GM21381 (cell line): ENCODE data around the gene CEP44.
"Not testable (repeated sequence)": the region's sequence is repeated elsewhere in the genome, so short reads cannot be mapped to it uniquely, and the experiment has no call there.

Source experiments
- ATAC-seq: cut with Tn5 transposase; IDR thresholded peaks from one replicate; pipeline ENCODE4 v1.9.1; 2021; ENCODE audit warnings: mild to moderate bottlenecking, moderate library complexity; ENCODE audit not compliant: unreplicated experiment

CEP44 gene

DNA sequence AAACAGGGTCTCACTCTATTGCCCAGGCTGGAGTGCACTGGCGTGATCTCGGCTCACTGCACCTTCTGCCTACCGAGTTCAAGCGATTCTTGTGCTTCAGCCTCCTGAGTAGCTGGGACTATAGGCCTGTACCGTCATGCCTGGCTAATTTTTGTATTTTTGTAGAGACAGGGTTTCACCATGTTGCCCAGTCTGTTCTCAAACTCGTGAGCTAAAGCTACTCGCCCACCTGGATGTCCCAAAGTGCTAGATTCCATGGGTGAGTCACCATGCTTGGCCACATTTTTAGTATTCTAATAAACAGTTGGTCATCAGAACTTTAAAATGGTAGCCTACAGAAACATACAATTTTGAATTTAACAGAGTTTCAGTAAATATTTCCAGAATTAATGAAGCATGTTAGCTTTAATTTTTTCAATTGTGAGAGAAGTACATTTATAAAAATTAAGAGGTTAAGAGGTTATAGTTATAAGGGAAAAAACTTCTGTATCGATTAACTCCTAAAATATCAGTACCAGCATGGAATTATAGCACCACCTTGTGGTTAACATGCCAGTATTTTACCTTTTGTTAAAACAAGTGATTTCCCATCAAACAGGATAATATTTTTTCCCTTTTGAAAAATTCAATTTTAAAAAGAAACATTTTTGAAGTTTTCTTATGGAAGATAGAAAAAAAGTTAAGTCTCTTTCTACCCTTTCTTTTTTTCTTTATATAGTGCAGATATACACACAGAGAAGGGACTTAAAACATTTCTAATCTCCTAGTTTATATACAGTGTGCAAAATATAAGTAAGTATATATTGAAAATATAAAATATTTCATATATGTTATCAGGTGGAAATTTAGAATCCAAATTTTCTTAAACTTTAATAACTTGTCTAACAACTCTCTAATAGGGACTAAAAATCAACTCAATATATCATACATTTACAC, 35.4 kb downstream of the CEP44 start:
- no peak for ATAC-seq

DNA sequence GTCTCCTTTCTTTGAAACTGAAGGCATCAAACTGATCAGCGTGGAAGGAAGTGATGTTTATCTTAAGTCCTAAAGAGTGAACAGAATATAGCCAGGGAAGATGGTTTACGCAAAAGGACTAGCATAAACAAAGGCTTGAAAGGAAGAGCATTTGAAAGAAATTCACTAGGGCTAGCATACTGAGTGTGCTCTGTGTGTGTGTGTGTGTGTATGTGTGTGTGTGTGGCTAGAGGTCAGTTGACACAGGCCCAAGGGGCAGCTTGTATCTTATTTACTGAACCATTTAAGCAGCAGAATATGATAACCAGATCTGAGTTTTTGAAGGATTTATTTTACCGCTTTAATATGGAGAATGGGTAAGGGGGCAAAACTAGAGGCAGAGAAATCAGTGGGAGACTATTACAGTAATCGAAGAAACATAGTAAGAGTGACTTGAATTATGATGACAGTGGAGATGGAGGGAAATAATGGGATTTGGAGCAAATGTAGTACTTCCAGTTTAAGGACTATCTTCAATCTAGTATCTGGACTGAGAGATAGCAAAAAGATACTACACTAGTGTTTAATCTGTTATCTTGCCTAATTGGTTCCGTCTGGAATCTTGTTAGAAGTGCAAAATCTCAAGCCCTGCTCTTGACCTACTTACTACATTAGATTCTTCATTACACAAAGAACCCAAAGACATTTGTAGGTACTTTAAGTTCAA, 36.9 kb downstream of the CEP44 start:
- ATAC-seq, result no peak

DNA sequence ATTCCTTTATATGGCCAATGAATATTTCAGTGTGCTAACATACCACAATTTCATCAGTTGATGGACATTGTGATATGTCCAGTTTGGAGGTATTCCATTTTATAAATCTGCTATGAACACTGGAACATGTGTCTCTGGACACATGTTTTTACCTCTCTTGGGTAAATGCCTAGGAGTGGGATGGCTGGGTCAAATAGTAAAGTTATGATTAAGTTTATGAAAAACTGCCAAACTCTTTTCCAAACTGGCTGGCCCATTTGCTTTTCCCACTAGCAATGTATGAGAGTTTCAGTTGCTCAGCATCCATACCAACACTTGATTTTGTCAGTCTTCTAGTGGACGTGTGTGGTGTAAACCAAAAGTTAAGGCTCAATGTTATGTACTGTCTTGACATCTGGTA, 40.5 kb downstream of the CEP44 start:
- ATAC-seq, result no peak

DNA sequence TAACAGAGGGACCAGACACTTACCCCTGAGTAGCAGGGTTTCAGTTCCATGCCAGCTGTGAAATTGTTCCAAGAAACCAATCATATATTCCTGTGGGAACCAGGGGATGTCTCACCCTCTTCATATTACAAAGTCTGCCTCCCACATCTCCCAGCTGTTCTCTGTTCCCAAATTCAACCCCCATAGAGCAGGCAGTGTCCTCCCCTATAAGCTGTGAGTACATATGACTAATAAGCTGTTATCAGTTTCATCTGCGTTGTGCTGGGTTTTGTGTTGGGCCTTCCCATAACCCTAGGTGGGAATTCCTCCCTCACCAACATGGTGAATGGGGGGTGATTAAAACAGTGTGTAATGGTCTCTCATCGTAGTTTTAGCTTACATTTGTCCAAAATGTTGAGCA, 41.0 kb downstream of the CEP44 start:
- ATAC-seq, result no peak

DNA sequence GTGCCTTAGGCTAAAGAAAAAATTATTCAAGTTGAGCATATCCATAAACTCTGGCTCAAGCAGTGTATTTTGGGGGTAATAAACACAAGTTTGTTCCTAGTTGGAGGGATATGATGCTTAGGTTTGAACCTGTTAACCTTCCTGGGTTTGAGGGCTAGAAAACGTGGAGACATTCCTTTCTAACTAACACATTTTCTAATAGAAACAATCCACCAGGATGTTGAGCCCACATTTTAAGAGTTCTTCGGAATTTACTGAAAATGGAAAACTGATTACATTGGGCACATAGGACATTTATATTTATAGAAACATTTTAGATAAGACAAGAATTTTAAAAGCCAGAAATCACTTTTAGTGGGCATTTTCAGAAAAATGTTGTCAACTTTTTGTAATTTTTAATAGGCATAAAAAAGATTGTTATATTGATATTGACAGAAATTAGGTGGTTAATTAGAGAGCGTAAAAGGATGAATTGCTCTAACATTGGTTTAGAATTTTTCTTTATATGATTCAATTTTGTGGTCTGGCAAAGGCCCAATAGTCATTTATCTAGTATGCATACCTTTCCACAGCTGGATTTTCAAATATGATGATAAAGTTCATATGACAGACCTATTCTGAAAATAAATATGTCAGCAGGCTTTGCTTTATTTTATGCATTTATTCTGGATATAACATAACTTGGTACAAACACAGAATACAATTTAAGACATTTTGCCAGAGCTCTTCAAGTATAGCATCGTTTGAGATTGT, 49.2 kb downstream of the CEP44 start:
- ATAC-seq, result no peak

DNA sequence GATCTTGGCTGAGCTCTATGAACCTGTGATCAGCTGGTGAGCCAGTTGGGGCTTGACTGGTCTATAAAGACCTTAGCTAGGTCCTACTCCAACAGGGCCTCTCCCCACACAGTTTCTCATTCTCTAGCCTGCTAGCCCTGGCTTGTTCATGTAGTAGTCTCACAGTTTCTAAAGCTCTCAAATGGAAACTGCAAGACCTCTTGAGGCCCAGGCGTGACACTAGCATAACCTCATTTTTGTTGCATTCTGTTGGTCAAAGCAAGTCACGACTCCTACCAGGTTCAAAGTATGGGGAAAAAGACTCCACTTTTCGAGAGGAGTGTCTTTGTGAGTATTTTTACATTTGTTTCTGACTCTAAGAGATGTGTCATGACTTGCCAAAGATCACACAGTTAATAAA, 50.9 kb downstream of the CEP44 start:
- ATAC-seq, result peak; percentile 95

DNA sequence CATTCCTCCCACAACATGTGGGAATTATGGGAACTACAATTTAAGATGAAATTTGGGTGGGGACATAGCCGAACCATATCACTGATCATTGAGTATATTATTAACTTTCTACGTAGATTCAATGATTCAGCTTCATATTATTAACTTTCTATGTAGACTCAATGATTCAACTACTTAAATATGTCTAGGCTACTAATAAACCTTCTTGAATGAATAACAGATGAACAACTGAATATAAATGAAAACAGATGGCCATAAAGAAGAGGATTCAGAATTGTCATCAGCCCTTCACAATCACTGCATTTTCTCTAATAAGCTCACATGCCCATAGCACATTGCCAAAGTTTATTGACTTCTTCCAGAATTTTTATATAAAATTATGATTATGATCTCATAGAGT, 57.0 kb downstream of the CEP44 start:
- ATAC-seq, result no peak

DNA sequence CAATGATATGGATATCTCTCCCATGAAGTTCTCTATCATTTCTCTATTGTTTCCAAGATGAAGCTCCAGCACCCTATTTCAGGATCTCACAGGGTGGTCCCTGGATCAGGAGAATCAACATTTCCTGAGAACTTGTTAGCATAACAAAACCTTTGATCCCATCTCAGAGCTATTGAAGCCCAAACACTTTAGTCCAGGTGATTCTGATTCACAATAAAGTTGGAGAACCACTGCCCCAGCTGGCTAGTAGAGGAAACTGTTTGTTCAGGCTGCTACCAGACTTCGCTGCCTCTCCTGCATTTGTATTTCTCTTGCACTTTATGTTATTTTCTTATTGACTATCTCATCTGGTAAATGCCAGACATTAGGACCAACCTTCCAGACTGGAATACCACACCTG, 65.4 kb downstream of the CEP44 start:
- no peak for ATAC-seq

DNA sequence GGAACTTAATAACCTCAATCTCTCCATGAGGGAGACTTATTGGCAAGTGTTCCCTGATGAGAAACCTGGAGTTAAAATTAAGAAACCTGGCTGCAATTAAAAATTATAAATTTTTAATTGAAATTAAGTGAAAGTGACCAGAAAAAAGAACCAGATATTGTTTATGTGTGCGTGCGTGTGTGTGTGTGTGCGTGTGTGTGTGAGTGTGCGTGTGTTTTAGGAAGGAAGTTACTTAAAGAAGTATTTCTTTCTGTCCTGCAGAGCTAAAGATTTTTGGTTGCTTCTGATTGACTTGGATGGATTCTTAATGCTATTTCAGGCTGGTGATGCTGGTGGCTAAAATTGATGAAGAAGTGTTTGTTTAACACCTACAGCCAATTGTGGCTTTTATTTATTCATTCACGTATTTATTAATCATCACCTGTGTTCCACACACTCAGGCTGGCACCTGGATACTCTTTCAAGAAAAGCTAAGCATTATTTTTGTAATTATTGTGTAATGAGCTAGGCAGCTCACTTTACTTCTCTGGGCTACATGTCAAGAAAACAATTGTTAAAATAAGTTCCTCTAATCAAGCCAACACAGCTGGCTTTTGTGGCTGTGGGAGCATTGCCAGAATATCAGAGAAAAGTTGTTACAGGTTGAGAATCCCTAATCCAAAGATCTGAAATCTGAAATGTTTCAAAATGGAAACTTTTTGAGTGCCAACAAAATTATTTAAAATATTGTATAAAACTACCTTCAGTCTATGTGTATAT, 68.5 kb downstream of the CEP44 start:
- ATAC-seq, result no peak

DNA sequence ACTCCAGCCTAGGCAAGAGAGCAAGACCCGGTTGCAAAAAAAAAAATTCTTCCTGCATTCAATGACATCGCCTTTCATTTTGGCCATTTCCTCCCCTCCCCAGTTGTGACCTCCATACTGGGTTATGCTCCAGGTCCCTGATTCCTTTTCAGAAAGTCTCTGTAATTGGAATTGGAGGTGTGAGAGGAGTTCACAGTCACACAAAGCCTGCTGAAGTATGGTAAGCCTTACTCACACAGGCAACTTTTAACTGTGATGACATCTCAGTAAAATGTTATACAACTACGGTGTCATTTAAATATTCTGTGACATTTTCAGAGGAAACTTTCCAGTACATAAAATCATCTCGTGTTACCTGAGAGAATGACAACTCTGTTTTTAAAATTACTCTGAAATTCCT, 73.6 kb downstream of the CEP44 start:
- ATAC-seq, result no peak

DNA sequence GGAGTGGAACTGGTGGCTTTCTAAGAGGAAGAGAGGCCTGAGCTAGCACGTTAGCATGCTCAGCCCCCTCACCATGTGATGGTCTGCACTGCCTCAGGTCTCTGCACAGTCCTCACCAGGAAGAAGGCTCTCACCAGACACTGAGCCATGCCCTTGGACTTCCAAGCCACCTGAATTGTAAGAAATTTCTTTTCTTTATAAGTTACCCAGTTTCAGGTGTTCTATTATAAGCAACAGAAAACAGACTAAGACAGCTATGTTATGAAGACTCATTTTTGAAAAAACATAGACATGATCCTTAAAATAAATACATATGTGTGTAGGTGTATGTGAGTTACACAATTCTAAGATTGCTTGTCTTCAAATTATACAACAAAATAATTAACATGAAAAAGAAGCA, 74.7 kb downstream of the CEP44 start:
- ATAC-seq, result peak; percentile 43

DNA sequence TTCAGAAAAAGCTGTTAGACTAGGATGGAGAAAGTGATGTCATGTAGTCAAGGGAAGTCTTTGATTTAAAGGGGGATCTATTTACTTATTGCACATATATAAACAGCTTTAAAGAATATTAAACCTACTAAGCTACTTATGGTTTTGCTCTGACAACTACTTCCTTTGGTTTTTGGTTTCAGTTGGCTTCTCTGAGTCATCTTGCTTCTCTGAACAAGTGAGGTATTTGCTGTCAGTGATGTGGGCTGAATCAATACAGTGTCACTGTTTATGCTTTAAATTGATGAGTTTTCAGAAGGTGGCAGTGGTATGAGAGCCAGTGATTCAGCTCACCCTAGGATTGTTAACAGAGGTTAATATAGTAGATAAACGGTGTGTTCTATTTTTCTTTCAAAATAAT, 75.1 kb downstream of the CEP44 start:
- peak; percentile 98 for ATAC-seq

DNA sequence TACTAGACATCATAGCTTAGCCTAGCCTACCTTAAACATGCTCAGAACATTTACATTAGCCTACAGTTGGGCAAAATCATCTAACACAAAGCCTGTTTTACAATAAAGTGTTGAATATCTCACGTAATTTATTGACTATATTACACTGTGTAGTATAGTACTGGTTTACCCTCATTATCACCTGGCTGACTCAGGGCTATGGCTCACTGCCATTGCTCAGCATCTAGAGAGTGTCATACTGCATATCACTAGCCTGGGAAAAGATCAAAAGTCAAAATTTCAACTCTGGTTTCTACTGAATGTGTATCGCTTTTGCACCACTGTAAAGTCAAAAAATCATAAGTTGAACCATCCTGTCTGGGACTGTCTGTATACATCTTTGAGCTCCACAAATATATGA, 78.6 kb downstream of the CEP44 start:
- ATAC-seq, result no peak

DNA sequence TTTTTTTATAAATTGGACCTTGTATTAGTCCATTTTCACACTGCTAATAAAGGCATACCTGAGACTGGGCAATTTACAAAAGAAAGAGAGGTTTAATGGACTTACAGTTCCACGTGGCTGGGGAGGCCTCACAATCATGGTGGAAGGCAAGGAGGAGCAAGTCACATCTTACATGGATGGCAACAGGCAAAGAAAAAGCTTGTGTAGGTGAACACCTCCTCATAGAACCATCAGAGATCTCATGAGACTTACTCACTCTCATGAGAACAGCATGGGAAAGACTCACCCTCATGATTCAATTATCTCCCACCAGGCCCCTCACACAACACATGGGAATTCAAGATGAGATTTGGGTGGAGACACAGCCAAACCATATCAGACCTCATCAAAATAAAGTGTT, 80.1 kb downstream of the CEP44 start:
- ATAC-seq, result not testable (repeated sequence)

DNA sequence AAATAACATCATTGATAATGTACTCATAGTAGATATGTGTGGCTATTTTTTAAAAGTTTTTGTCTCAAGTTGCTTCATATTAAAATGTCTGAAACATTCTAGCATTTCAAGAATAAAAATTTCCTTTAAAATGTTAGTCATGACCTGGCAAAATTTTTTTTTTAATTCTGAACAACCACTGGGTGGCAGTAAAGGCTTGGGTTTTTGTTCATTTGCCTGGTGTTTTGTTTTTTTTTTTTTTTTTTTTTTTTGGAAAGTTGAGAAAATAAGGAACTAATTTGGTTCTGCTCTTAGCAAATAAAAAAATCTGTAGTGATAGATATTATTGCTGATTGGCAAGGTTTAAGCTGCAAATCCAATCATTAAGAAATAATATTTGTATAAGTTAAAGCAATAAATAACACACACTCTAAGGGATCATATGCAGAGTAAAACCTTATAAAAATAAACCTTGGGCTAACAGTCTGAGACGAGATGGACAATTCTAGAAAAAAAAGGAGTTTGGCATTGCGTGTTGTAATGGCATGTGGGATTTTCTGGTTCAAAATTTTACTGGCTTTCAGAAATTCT, 81.4 kb downstream of the CEP44 start:
- no peak for ATAC-seq

DNA sequence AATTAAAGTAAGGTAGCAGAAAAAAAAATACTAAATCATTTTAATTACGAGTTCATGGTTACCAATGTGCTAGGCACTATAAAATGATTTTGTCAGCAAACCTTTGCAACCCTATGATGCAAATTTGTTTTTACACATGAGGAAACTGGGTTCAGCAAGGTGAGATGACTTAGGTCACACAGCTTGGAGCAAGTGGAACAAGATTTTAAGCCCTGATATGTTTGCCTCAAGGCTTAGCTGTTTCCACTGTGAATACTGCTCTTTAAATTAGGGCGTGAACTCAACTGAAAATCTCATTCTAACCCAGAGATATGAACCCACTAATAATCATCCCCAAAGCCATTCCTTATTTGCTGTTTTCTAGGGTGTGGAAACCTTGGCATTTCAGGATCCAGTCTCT, 86.3 kb downstream of the CEP44 start:
- ATAC-seq, result no peak

DNA sequence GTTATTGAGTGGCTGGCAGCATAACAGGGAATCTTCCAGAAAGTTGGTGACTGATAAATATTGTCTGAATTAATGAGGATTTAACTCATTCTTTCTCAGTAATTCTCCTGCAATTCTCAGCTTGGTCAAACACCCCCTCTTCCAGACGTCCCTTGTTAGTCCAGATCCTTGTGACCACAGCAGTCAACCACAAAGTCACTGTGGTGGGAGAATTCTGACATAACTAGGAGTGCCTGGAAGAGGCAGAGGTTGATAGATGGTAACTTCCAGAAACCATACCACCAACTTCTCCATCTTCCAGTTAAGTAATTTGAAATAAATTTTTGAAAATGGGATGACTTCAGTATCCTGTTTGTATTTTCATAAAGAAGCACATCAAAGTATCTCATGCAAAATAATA, 90.1 kb downstream of the CEP44 start:
- no peak for ATAC-seq

DNA sequence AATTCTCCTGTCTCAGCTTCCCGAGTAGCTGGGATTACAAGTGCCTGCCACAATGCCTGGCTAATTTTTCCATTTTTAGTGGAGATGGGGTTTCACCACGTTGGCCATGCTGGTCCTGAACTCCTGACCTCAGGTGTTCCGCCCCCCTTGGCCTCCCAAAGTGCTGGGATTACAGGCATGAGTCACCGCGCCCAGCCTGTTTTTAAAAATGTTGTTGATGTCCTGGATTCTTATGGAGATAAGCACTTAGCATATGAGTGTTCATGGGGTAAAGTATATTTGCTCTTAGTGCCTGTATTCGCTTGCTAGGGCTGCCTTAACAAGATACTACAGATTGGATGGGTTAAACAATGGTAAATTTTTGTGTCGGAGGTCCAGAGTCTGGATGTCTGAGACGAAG, 91.7 kb downstream of the CEP44 start:
- ATAC-seq, result no peak

DNA sequence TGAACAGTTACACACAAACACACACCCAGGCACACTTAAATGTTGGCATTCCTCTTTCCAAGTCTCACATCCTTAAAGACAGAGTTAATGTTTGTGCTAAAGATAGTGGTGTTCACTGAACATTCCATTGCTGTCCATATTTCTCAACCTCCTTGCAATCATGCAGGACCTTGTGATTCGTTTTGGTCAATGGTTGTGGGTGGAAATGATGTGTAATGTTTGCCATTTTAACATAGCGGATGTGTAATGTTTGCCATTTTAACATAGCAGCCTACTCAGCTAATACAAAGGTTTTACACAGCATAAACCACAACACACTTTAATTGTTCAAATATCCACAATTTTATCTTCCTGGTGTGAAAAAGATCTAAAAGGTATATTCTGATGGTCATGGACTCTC, 93.9 kb downstream of the CEP44 start:
- ATAC-seq, result no peak

DNA sequence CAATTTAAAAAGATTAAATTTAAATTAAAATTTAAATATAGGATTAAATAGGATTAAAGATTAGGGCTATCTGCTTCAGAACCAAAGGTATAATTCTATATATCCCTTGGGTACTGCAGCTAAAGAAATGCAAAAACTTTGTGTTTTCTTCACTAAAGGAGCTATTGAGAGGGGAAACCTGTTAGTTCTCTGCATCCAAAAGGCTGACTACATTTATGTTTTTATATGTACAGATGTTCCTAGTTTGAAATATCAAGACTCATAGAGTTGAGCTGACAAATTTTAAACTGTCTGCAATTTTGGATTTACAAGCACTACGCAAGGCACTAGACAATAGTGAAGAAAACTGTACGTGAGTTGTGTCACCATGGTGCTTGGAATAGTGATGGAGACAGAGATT, 95.2 kb downstream of the CEP44 start:
- no peak for ATAC-seq

DNA sequence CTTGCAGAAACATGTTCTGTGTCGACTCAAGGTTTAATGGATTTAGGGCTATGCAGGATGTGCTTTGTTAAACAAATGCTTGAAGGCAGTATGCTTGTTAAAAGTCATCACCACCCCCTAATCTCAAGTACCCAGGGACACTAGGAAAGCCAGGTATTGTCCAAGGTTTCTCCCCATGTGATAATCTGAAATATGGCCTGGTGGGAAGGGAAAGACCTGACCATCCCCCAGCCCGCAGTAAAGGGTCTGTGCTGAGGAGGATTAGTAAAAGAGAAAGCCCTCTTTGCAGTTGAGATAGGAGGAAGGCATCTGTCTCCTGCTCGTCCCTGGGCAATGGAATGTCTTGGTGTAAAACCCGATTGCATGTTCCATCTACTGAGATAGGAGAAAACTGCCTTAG, 96.5 kb downstream of the CEP44 start:
- not testable (repeated sequence) for ATAC-seq
